GM18505 (cell line): Measurements from ENCODE around the gene FGF14.

Experiments
- ATAC-seq: cut with Tn5 transposase; IDR thresholded peaks from one replicate; pipeline ENCODE4 v1.9.1; 2021; ENCODE audit not compliant: unreplicated experiment
- POLR2A ChIP-seq: IDR thresholded peaks from 4 replicates; pipeline ENCODE4 v1.6.1; 2011; ENCODE audit warnings: borderline replicate concordance; ENCODE audit not compliant: insufficient read depth, insufficient read length; ENCODE audit errors: extremely low read depth

The FGF14 gene

DNA sequence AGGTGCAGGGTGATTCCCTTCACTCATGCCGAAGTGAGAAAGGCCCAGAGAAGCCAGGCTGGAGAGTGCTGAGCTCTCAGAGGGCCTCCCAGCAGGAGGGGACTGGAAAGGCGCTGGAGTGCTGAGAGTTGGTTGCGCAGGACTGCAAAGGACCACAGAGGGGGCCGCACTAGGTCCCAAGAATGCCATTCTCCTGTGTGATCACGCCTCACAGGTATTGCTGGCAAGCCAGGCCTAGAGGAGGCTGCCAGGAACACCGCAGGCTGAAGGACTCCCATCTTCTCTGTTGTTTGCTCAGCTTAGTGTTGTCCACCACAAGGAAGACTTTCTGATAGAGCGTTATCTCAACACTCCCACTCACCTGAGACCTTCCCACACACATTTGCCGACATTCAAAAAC lies 165.0 kb downstream of the FGF14 start:
- TF ChIP-seq POLR2A, result no peak
- no peak for ATAC-seq

DNA sequence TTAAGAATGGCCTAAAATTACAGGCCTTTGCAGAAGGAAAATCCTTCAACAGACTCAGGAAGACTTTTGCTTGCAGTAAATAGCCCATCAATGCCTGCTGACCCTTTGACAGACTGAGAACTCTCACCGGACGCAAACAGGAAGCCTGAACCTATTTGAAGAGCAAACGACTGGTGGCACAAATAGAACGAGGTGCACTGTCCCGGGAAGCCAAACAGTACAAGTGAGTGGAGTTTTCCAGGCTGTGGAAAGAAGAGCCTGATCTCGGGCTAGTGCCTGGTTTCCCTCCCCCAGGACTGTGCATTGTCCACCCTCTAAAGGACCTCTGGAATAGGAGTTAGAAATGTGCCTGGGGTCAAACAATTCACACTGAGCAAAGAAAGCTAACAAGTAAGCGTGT lies 165.5 kb downstream of the FGF14 start:
- TF ChIP-seq POLR2A, result no peak
- ATAC-seq, result no peak

DNA sequence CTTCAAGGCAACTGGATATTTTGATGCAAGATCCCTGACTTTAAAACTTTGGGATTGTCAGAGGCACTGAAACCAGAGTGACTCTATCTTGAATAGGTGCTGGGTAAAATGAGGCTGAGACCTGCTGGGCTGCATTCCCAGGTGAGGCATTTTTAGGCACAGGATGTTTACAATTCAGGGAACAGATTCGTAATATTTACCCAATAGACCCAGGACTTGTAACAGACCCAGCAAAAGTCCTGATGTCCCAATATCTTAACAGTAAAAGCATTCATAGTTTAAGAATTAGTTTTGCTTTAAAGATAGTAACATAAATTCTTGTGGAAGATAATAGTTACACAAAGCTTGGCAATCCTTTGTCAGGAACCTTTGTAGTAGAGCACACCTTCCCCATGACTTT lies 166.2 kb downstream of the FGF14 start:
- TF ChIP-seq POLR2A, result no peak
- no peak for ATAC-seq

DNA sequence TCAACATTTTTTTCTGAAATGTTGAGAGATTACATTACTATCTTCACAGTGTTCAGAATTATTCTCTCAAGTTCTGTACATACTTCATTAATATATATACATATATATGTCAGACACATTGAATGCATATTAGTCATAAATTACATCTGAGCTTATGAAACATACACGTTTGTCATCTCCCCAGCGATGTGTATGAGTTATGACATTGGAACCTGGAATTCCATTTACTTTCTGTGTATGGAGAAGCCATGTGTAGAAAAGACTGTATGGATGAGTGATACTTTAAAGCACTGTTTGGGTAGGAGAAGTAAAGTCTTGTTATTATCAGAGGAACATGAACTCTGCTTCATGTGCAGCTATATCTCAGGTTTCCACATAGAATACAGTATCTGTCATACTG lies 167.2 kb downstream of the FGF14 start:
- TF ChIP-seq POLR2A, result no peak
- ATAC-seq, result no peak

DNA sequence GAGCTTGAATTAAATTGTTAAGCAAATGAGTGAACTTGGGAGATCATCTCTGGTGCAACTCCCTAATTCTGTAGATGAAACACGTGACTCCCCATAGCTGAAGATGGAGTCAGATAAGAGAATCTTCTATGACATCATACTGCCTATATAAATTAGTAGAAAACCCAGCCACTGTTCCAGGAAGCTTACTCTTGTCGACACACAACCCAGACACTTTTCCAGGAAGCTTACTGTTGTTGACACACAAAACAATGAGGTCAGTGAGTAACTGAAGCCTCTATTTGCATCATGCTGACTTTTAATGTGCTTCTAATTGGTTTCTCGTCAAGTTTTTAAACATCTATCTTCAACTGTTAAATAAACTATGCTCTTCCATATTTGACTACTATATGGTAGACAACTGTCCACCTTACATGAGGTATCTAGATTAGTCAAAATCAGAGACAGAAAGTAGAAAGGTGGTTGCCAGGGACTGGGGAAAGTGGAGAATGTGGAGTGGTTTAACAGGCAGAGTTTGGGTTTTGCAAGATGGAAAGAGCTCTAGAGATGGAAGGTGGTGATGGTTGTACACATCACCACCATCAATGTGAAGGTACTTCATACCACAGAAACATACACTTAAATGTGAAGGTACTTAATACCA lies 168.2 kb downstream of the FGF14 start:
- ATAC-seq, result no peak
- no peak for TF ChIP-seq POLR2A

DNA sequence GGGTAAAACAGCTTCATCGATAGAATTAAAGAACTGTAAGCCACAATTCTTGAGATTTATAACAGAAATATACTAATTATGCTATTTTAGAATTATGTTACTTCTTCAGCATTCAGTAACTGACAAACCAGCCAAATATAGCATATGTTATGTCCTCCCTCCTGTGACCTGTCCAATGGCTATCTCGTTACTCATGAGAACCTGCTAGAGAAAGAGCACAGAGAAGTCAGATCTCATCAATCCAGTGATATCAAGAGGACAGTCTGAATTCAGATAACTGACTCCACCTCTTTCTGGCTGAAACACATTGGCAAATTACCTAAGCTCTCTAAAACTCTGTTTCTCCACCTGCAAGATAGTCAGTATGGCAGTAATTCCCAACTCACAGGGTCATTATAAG lies 170.4 kb downstream of the FGF14 start:
- no peak for ATAC-seq
- TF ChIP-seq POLR2A, result no peak

DNA sequence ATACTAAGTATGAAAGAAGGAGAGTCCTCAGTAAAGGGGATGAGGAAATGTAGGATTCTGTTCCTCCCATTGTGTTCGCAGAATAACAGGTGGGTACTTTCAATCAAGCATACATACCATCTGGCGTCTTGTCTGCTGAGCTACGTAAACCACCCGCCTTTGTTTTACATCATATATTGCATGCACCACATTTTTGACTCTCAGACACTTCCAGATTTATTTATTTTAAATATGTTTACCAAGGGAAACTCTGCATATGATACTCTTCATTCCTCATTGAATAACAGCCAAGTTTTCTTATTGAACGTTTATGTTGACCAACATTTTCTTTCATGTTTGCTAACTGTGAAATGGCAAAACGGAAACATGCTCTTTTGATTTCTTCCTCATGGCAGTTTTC lies 174.1 kb downstream of the FGF14 start:
- ATAC-seq, result no peak
- TF ChIP-seq POLR2A, result no peak

DNA sequence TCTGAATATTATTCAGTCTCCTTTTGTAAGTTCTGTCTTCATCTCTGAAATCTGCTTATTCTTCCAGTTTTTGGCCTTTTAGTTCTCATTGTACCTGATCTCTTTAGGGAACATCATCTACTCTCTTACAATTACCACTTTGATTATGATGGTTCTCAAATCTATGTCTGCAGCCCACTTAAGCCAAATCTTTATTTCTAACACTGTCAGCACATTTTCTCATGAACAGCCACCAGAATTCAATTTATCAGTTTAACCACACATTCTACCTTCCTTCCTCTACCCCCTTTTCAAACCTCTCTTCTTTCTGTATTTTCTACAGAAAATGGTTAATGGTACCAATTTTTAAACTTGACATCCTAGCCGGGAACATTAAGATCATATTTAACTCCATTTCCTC lies 175.3 kb downstream of the FGF14 start:
- no peak for TF ChIP-seq POLR2A
- ATAC-seq, result no peak

DNA sequence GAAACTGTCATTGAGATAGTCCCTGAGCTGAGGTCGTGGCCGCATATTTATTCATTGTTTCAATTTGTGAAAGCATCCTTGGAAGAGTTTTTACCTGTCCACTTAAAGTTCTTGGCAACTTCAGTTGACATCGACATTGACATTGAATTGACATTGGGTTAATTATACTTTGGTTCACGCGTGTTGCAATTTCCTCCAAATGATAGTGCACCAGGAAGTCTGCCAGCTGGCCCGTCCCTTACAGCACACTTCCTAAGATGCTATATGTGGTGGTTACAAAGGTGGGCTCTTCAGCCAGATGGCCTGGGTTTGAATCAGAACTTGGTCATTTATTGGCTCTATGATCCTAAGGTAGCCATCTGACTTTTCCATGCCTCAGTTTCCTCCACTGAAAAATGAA lies 176.0 kb downstream of the FGF14 start:
- no peak for ATAC-seq
- no peak for TF ChIP-seq POLR2A

DNA sequence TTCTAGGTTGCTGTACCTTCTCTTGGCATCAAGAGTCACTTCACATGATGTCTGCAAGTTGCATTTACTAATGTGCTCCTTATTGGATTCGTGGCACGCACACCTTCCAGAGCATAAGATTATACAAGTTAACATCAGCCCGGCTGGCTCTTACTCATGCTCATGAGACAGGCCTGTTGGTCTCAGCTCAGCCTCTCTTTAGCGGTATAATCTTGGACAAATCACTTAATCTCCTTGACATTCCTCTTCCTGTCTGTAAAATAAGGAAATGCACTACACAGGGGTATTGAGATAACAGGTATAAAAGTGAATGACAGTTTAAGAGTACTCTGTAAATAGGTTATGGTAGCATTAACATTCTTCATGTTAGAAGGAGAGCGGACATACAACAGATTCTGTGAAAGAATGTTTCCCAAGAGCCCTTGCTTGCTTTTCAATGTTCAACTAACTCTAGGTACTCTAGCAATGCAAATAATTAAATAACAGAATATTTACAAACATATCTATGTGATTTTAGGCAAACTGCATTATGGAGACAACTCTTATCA lies 181.1 kb downstream of the FGF14 start:
- TF ChIP-seq POLR2A, result no peak
- no peak for ATAC-seq

DNA sequence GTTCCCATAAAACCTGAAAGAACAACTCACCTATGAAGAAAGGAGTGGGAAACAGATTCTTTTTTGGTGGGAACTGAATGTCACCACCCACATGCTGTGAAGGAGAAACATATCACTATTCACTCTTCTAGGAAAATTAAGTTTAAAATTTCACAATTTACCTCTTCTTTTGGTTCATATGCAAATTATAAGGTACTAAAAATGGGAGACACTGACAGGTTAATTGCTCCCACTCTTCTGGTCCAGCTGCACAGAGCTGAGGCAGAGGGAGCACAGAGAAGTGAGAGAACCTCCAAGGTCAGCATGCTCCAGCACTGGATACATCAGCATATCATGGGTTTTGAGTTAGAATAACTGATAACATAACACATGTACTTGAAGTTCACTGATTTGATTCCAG lies 186.9 kb downstream of the FGF14 start:
- no peak for TF ChIP-seq POLR2A
- no peak for ATAC-seq

DNA sequence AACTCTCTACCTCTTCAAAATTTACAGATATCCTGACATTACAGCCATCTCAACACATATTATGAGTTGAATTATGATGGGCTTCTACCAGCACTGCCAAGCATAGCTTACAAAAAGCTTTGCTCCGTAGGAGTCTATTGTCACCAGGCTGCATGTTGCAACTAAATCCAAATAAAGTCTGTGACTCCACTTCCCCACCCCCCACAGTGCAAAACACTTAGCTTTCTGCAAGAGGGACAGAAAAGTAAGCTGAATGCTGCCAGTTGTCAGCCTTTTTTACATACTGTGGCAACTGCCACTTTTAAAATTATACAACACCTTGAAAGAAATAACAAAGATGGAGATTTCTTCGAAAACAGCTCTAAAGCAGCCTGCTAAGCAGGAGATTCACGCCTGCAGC lies 189.1 kb downstream of the FGF14 start:
- no peak for ATAC-seq
- TF ChIP-seq POLR2A, result no peak

DNA sequence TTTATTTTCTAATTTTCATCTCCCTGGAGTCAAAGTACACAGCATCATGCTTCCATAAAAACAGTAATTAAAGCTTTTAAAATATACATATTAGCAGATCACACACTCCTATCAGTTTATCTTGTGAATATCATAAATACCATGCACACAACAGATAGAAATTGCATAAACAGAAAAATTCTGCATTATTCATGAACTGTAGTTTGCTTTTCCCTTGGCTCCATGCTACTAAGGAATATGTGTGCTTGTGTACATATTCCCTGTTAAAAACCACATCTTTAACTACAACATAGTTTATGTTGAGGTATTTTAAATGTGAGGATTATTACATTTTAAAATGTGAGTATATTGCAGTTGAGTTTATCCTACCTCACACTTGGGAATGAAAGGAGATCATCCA lies 193.5 kb downstream of the FGF14 start:
- TF ChIP-seq POLR2A, result no peak
- ATAC-seq, result no peak

DNA sequence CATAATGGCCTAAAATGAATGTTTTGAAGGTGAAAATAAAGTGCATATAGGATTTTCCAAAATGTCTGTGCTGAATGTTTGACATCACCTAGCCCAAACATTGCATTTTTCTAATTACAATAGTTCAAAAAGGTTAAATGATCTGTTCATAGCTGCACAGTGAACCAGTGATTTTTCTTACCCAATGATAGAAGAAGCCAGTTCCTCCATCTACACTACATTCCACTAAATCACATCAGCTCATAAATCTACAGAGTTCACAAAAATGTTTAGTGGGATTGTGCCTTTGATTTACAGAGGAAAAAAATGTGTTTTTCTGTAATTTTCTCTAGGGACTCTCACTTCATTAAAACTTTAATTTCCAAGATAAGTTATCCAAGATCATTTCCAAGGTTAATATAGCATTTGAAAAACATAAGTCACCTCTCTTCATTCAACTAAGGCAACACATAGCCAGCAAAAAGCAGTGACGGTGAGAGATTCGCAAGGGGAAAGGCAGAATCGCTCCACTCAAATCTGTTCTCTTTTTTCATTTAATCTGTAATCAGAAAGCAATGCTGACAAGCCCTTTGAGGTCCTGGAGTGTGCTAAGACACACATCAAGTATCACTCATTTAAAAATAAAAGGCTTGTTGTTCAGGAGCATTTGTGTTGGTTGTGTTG lies 194.0 kb downstream of the FGF14 start:
- no peak for TF ChIP-seq POLR2A
- ATAC-seq, result no peak

DNA sequence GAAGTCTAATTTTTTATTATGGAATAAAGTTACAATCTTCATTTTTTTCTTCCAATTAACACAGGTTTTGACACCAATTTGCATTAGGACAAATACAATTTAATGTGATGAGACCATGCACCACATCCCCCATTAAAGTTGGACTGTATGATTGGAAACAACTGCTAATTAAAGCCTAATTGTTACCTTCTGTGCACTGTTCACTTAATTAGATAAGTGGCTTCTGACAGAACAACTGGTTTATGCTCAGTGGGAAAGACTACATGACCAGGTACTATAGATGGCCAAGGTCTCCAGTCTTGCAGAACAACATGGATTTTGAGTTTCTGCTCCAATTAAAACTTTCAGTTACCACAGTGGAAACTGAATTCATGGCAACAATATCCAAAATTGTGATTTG lies 198.1 kb downstream of the FGF14 start:
- no peak for TF ChIP-seq POLR2A
- no peak for ATAC-seq
